IMR-90 (cell line): Measurements from ENCODE around the gene TBCC. TPM values are rescaled to one million over a fixed set of nuclear protein-coding genes. Genes with fewer than 3 reads are reported as not detected.
A peak's percentile ranks its signal among the peaks of the same experiment; 100 is the strongest.

Source experiments
- ATAC-seq: fragments of 200-7000 bp; cut with Tn5 transposase; 2 replicates; pipeline ENCODE4 v1.9.1; 2020; ENCODE audit warnings: low read depth, mild to moderate bottlenecking, moderate library complexity
- BruUV-seq: library from RNA; stranded (reverse); fragments of 400-500 nt; replicated peaks from 2 replicates; lab custom pipeline; 2021; lab: Mats Ljungman, UMichigan
- CTCF ChIA-PET: fragments of 300-600 bp; formaldehyde crosslinking; extraction: SDS; loops from one replicate; lab custom pipeline; 2021; ENCODE audit warnings: antibody characterized with exemption; lab: Yijun Ruan, JAX
- POLR2A ChIA-PET: fragments of 300-600 bp; sonication (Branson Sonifier 250); formaldehyde crosslinking; loops from one replicate; lab custom pipeline; 2022; ENCODE audit warnings: antibody characterized with exemption; ENCODE audit not compliant: unreplicated experiment; lab: Charles Lee
- DNase-seq: peaks from one replicate; pipeline ENCODE4 v3.0.0; 2013
- H2AFZ ChIP-seq: replicated peaks from 2 replicates; pipeline ENCODE3; 2013; ENCODE audit warnings: low read length, mild to moderate bottlenecking; ENCODE audit not compliant: poor library complexity
- H2AK5ac ChIP-seq: 2 replicates; pipeline ENCODE4 v1.6.1; 2013; ENCODE audit warnings: low read depth, low read length, inconsistent platforms
- H2AK9ac ChIP-seq: replicated peaks from 2 replicates; pipeline ENCODE3; 2013; ENCODE audit warnings: mild to moderate bottlenecking, low read depth, low read length, moderate library complexity; ENCODE audit not compliant: poor library complexity
- H2BK120ac ChIP-seq: 2 replicates; pipeline ENCODE4 v1.6.1; 2013; ENCODE audit warnings: low read depth, low read length, inconsistent platforms
- H2BK15ac ChIP-seq: 3 replicates; pipeline ENCODE4 v1.6.1; 2013; ENCODE audit warnings: low read depth, low read length, inconsistent platforms
- H2BK20ac ChIP-seq: 2 replicates; pipeline ENCODE4 v1.6.1; 2013; ENCODE audit warnings: low read depth, mild to moderate bottlenecking, inconsistent platforms, low read length, moderate library complexity
- H2BK5ac ChIP-seq: 2 replicates; pipeline ENCODE4 v1.6.1; 2013; ENCODE audit warnings: mild to moderate bottlenecking, low read depth, low read length, inconsistent platforms; ENCODE audit not compliant: poor library complexity, severe bottlenecking
- H3K14ac ChIP-seq: replicated peaks from 2 replicates; pipeline ENCODE4 v1.6.1; 2013; ENCODE audit warnings: low read depth, low read length, inconsistent platforms
- H3K18ac ChIP-seq: 2 replicates; pipeline ENCODE4 v1.6.1; 2013; ENCODE audit warnings: low read depth, low read length, control low read depth
- H3K23ac ChIP-seq: 2 replicates; pipeline ENCODE4 v1.6.1; 2013; ENCODE audit warnings: low read depth, low read length, inconsistent platforms
- H3K27ac ChIP-seq: 2 replicates; pipeline ENCODE4 v1.5.1; 2013; ENCODE audit warnings: mild to moderate bottlenecking, control low read depth, low read length; ENCODE audit not compliant: insufficient read depth
- H3K27me3 ChIP-seq: 2 replicates; pipeline ENCODE4 v1.6.1; 2013; ENCODE audit warnings: low read length; ENCODE audit not compliant: control insufficient read depth, insufficient read depth
- H3K36me3 ChIP-seq: 2 replicates; pipeline ENCODE4 v1.6.1; 2013; ENCODE audit warnings: low read length, mixed read lengths; ENCODE audit not compliant: control insufficient read depth, insufficient read depth
- H3K4ac ChIP-seq: 2 replicates; pipeline ENCODE4 v1.6.1; 2013; ENCODE audit warnings: low read depth, low read length, inconsistent platforms
- H3K4me1 ChIP-seq: 2 replicates; pipeline ENCODE4 v1.6.1; 2013; ENCODE audit warnings: low read length, mixed read lengths; ENCODE audit not compliant: control insufficient read depth, insufficient read depth
- H3K4me2 ChIP-seq: 2 replicates; pipeline ENCODE4 v1.6.1; 2013; ENCODE audit warnings: low read depth, mild to moderate bottlenecking, control low read depth, low read length, moderate library complexity
- H3K4me3 ChIP-seq: 2 replicates; pipeline ENCODE4 v1.5.1; 2013; ENCODE audit warnings: low read depth, mild to moderate bottlenecking, control low read depth, low read length, moderate library complexity; ENCODE audit not compliant: insufficient read depth
- H3K56ac ChIP-seq: 2 replicates; pipeline ENCODE4 v1.6.1; 2013; ENCODE audit warnings: low read length, inconsistent platforms; ENCODE audit not compliant: insufficient read depth; ENCODE audit errors: extremely low read depth
- H3K79me1 ChIP-seq, 2 experiments: 2 replicates each; pipeline ENCODE4 v1.6.1; 2013; ENCODE audit warnings: low read length in 2 of 2, inconsistent platforms in 1 of 2, low read depth in 1 of 2
- H3K9ac ChIP-seq: 2 replicates; pipeline ENCODE4 v1.6.1; 2013; ENCODE audit warnings: low read depth, low read length, control low read depth
- H3K9me1 ChIP-seq: 2 replicates; pipeline ENCODE4 v1.6.1; 2013; ENCODE audit warnings: low read length, inconsistent platforms; ENCODE audit not compliant: insufficient read depth
- H3K9me3 ChIP-seq: 2 replicates; pipeline ENCODE4 v1.6.1; 2013; ENCODE audit warnings: low read length; ENCODE audit not compliant: control insufficient read depth, insufficient read depth
- H4K20me1 ChIP-seq: 2 replicates; pipeline ENCODE4 v1.6.1; 2013; ENCODE audit warnings: low read length, inconsistent platforms; ENCODE audit not compliant: insufficient read depth
- H4K5ac ChIP-seq: 2 replicates; pipeline ENCODE4 v1.6.1; 2013; ENCODE audit warnings: mild to moderate bottlenecking, low read depth, low read length, control low read depth
- H4K8ac ChIP-seq, 2 experiments: 2 replicates each; pipeline ENCODE4 v1.6.1; 2013; ENCODE audit warnings: low read depth in 2 of 2, low read length in 2 of 2, control low read depth in 1 of 2, inconsistent platforms in 1 of 2
- H4K91ac ChIP-seq: 2 replicates; pipeline ENCODE4 v1.6.1; 2013; ENCODE audit warnings: low read depth, low read length, inconsistent platforms; ENCODE audit not compliant: insufficient read depth
- MAZ ChIP-seq: IDR thresholded peaks from 2 replicates; pipeline ENCODE4 v1.6.1; 2012; ENCODE audit warnings: low read depth, mild to moderate bottlenecking, low read length, improper control_type of control experiment, moderate library complexity, borderline replicate concordance
- NFE2L2 ChIP-seq: fragments of 150-350 bp; IDR thresholded peaks from 2 replicates; pipeline ENCODE4 v1.6.1; 2016; ENCODE audit warnings: low read depth, mild to moderate bottlenecking, low read length
- POLR2A ChIP-seq: IDR thresholded peaks from 2 replicates; pipeline ENCODE4 v1.6.1; 2012; ENCODE audit warnings: mild to moderate bottlenecking, low read depth, low read length
- RFX5 ChIP-seq: IDR thresholded peaks from 2 replicates; pipeline ENCODE4 v1.8.0; 2012; ENCODE audit warnings: low read depth, mild to moderate bottlenecking, low read length, moderate library complexity
- WGBS, 2 experiments: methylation state at CpG; one replicate each; pipeline versions ENCODE4 v1.1.5 to v1.1.7; 2013; ENCODE audit warnings: missing lambda C conversion rate in 2 of 2; ENCODE audit not compliant: insufficient read length in 1 of 2; ENCODE audit errors: extremely low coverage in 2 of 2; 5-methylcytosine and 5-hydroxymethylcytosine counted together
- dilution Hi-C: fragments of 300-500 bp; cut with HindIII; formaldehyde crosslinking; loops from one replicate; pipeline ENCODE4 v1.14.3; 2018; ENCODE audit warnings: low sequenced_read_pairs; ENCODE audit not compliant: unreplicated experiment
- in situ Hi-C: fragments of 300-500 bp; cut with MboI; formaldehyde crosslinking; loops from 3 replicates; pipeline ENCODE4 v1.14.3; 2019; ENCODE audit warnings: low sequenced_read_pairs, inconsistent platforms, mixed read lengths
- intact Hi-C: fragments of 100-400 bp; cut with micrococcal nuclease; formaldehyde crosslinking; loops from 2 replicates; pipeline ENCODE4 v1.10.0; 2022
- polyA plus RNA-seq, 3 experiments: library from polyadenylated mRNA; depleted of rRNA; stranded (reverse); fragments of >200 nt; gene quantifications; 2 replicates each; pipeline ENCODE4 v1.2.3, GENCODE V29; 2012; ENCODE audit warnings: low replicate concordance in 1 of 3
- total RNA-seq: library from RNA; depleted of rRNA; stranded (reverse); fragments of >200 nt; gene quantifications from 2 replicates; pipeline ENCODE4 v1.2.3, GENCODE V29; 2012

The TBCC gene
- total and polyA plus RNA-seq, 2 of the 4 experiments (the other 2 are of a cell fraction) = 23.0 to 32.6 TPM

GRCh38 chr6:42783876-42784642 is 38.2 kb upstream of the TBCC start (continued):
- no peak for TF ChIP-seq MAZ
- TF ChIP-seq NFE2L2 = no peak

- Histone ChIP-seq H4K91ac (peak overlapping the region; percentile 96), H3K27me3 (no peaks in the 10 kb centered on the region), H3K27ac (peak overlapping the region; percentile 98), H2BK15ac (peak overlapping the region; percentile 27; the same call in 1 of the 3 replicates), H4K8ac (peak overlapping the region; percentile 90 to 98), H3K4me1 (peaks cover 7% of the 10 kb centered on the region), H3K9me3 (no peaks in the 10 kb centered on the region), H2BK20ac (peak overlapping the region; percentile 53; the same call in 1 of the 2 replicates), H3K4ac (peak overlapping the region; percentile 100), H2AFZ (peak overlapping the region; percentile 90), H4K20me1 (no peaks in the 10 kb centered on the region; the same call in 1 of the 2 replicates), H3K18ac (peak overlapping the region; percentile 100), H3K9ac (peak overlapping the region; percentile 100), H3K4me2 (peak overlapping the region; percentile 94), H3K36me3 (peaks cover 2% of the 10 kb centered on the region; the same call in 1 of the 2 replicates), H2BK5ac (peak overlapping the region; percentile 99), H4K5ac (peak overlapping the region; percentile 100), H2AK5ac (peak overlapping the region; percentile 98), H3K79me1 (peaks cover 8 to 48% of the 10 kb centered on the region in 2 experiments), H3K23ac (peak overlapping the region; percentile 100), H3K56ac (peak overlapping the region; percentile 99), H3K14ac (peak overlapping the region; percentile 100), H2AK9ac (peak overlapping the region; percentile 100), H3K4me3 (peak overlapping the region; percentile 96), H3K9me1 (peaks cover 4% of the 10 kb centered on the region), H2BK120ac (peak overlapping the region; percentile 90)
- in situ Hi-C loops (no loop called here), intact Hi-C loops (loop anchor here (2.0 kb wide), 1 partner anchor 57 kb away; no protein-coding TSS in a partner anchor), dilution Hi-C loops (no loop called here)
- peak; percentile 59 for DNase-seq
- TF ChIP-seq POLR2A = 0 out of 2 replicates have a peak, but pooled peaks have one; percentile 69
- no peak for TF ChIP-seq RFX5
- TF ChIP-seq MAZ = 0 out of 2 replicates have a peak, but pooled peaks have one; percentile 23
- no TSS peak for BruUV-seq
- WGBS, 2 experiments = 2% methylated on average over 21 of the region's 79 CpGs; no CpG with 5 or more reads in 1 of the 2 experiments
- POLR2A ChIA-PET = interaction anchor here (0.5 to 1.8 kb wide), 7 partner anchors 14 to 811 kb away, joined by 3 to 13 read pairs (median 9); partner anchors contain the start of genes RPL7L1 and TBCC
- ATAC-seq = peak; percentile 28
- CTCF ChIA-PET = no interaction called here
Measured at GRCh38 chr6:42783177-42783875, 37.4 kb upstream of the TBCC start.
